Ovary (tissue), 3 donors: Measurements from ENCODE around the gene TBL1Y.

Source experiments
- EP300 ChIP-seq: sonication (generic); formaldehyde crosslinking; IDR thresholded peaks from one replicate; pipeline ENCODE4 v1.6.1; 2017; ENCODE audit warnings: antibody characterized with exemption
- POLR2A ChIP-seq: fragments of 450-650 bp; IDR thresholded peaks from one replicate; pipeline ENCODE4 v1.6.1; 2017; ENCODE audit warnings: antibody characterized with exemption, mild to moderate bottlenecking, moderate library complexity
- TF ChIP-seq, protein P1 (sequence below), 3 donors: fragments of 450-650 bp in 2 of 3; fragments of 200-600 bp in 1 of 3; IDR thresholded peaks; one replicate each; pipeline versions ENCODE4 v1.5.1 to v1.8.0; 2016 to 2022; ENCODE audit warnings: antibody characterized with exemption in 3 of 3, mild to moderate bottlenecking in 1 of 3
- donor health status: DM: no; HTN: no; CAD: no.

DNA sequence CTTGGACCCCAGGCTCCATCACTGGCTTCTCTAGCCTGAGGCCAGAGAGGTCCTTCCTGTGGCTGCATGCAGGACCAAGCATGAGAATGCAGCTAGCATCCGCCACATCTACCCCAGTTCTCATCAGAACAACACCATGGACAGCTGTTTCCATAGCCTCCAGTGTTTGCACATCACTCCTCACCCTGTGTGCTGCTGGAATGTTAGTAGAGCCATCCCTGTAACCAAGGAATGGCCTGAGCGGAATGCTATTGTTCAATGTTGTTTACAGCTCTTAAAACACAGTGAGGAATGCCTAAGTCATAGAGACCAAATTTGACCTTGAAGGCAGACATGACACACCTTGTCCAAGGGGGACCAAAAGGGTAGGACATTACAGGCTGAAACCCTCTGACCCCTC is 183.9 kb downstream of the TBL1Y start:
- TF ChIP-seq, protein P1, sequence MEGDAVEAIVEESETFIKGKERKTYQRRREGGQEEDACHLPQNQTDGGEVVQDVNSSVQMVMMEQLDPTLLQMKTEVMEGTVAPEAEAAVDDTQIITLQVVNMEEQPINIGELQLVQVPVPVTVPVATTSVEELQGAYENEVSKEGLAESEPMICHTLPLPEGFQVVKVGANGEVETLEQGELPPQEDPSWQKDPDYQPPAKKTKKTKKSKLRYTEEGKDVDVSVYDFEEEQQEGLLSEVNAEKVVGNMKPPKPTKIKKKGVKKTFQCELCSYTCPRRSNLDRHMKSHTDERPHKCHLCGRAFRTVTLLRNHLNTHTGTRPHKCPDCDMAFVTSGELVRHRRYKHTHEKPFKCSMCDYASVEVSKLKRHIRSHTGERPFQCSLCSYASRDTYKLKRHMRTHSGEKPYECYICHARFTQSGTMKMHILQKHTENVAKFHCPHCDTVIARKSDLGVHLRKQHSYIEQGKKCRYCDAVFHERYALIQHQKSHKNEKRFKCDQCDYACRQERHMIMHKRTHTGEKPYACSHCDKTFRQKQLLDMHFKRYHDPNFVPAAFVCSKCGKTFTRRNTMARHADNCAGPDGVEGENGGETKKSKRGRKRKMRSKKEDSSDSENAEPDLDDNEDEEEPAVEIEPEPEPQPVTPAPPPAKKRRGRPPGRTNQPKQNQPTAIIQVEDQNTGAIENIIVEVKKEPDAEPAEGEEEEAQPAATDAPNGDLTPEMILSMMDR (IDR thresholded peaks at IDR 0.05) = no peak
- TF ChIP-seq POLR2A (no peak), EP300 (no peak)
